ENCODE data around the gene ETDB.

GRCh38 chrX:135109554-135109953 is 10.8 kb downstream of the ETDB start:
- TF ChIP-seq ELF4 (IDR thresholded peaks at IDR 0.05) (no peak), SP1 (IDR thresholded peaks at IDR 0.05) (no peak), FOXM1 (IDR thresholded peaks at IDR 0.05; ENCODE audit: borderline replicate concordance) (no peak), FOXA1 (IDR thresholded peaks at IDR 0.05) (no peak), TARDBP (IDR thresholded peaks at IDR 0.05) (no peak)
